Keratinocyte (primary cell): ENCODE data around the gene CKM. TPM values are rescaled to one million over a fixed set of nuclear protein-coding genes. Genes with fewer than 3 reads are reported as not detected.

Source experiments
- DNase-seq: peaks from one replicate; pipeline ENCODE4 v3.0.0-alpha.2; 2011; ENCODE audit warnings: low read depth, missing footprints, low spot score
- FAIRE-seq: peaks from 2 replicates; lab custom pipeline; 2011; peaks lifted over from hg19 to GRCh38; lab: Jason Lieb, UNC
- H2AFZ ChIP-seq: 2 replicates; pipeline ENCODE4 v1.6.0; 2012; ENCODE audit warnings: low read length, control low read depth, inconsistent platforms; ENCODE audit not compliant: control insufficient read depth
- H3K27ac ChIP-seq: 2 replicates; pipeline ENCODE4 v1.5.1; 2011; ENCODE audit warnings: low read length; ENCODE audit not compliant: control insufficient read depth, insufficient read depth
- H3K27me3 ChIP-seq: 3 replicates; pipeline ENCODE4 v1.6.0; 2011; ENCODE audit warnings: low read length; ENCODE audit not compliant: control insufficient read depth, insufficient read depth; ENCODE audit errors: extremely low read depth
- H3K36me3 ChIP-seq, 2 experiments: 2 replicates in 1 of 2; 3 replicates in 1 of 2; pipeline ENCODE4 v1.5.1; 2011; ENCODE audit warnings: low read length in 2 of 2, mild to moderate bottlenecking in 1 of 2; ENCODE audit not compliant: control insufficient read depth in 2 of 2, insufficient read depth in 2 of 2; ENCODE audit errors: extremely low read depth in 1 of 2
- H3K4me1 ChIP-seq: 3 replicates; pipeline ENCODE4 v1.5.1; 2011; ENCODE audit warnings: low read length; ENCODE audit not compliant: control insufficient read depth, insufficient read depth; ENCODE audit errors: extremely low read depth
- H3K4me2 ChIP-seq: 3 replicates; pipeline ENCODE4 v1.6.0; 2011; ENCODE audit warnings: low read depth, low read length; ENCODE audit not compliant: control insufficient read depth, insufficient read depth; ENCODE audit errors: extremely low read depth
- H3K4me3 ChIP-seq, 3 experiments: fragments of 200-600 bp in 1 of 3; sonication (generic) in 1 of 3; 2 replicates in 2 of 3; 3 replicates in 1 of 3; pipeline ENCODE4 v1.5.1; 2011 to 2016; ENCODE audit warnings: low read length in 3 of 3, mild to moderate bottlenecking in 3 of 3, control low read depth in 2 of 3, inconsistent platforms in 1 of 3, low read depth in 1 of 3, mixed read lengths in 1 of 3, mixed run types in 1 of 3, moderate library complexity in 1 of 3; ENCODE audit not compliant: control insufficient read depth in 2 of 3, insufficient read depth in 2 of 3; ENCODE audit errors: extremely low read depth in 1 of 3
- H3K79me2 ChIP-seq: 2 replicates; pipeline ENCODE4 v1.6.0; 2012; ENCODE audit warnings: low read length; ENCODE audit not compliant: control insufficient read depth, insufficient read depth
- H3K9ac ChIP-seq: 3 replicates; pipeline ENCODE4 v1.6.0; 2011; ENCODE audit warnings: low read length; ENCODE audit not compliant: control insufficient read depth, insufficient read depth; ENCODE audit errors: extremely low read depth
- H3K9me1 ChIP-seq: 3 replicates; pipeline ENCODE4 v1.6.0; 2011; ENCODE audit warnings: low read length; ENCODE audit not compliant: control insufficient read depth, insufficient read depth; ENCODE audit errors: extremely low read depth
- H3K9me3 ChIP-seq: 2 replicates; pipeline ENCODE4 v1.5.1; 2012; ENCODE audit warnings: low read depth, low read length; ENCODE audit not compliant: control insufficient read depth
- H4K20me1 ChIP-seq: 3 replicates; pipeline ENCODE4 v1.6.0; 2011; ENCODE audit warnings: low read length; ENCODE audit not compliant: control insufficient read depth, insufficient read depth; ENCODE audit errors: extremely low read depth
- EZH2 ChIP-seq: IDR thresholded peaks from one replicate; pipeline ENCODE4 v1.6.1; 2012; ENCODE audit warnings: inconsistent platforms, mild to moderate bottlenecking, low read length, moderate library complexity
- dilution Hi-C: fragments of 300-500 bp; cut with MboI; formaldehyde crosslinking; loops from one replicate; pipeline ENCODE4 v1.7.0; 2020; ENCODE audit warnings: low sequenced_read_pairs; ENCODE audit not compliant: extremely low pct_ligation_motif_present
- polyA plus RNA-seq, 5 experiments: library from polyadenylated mRNA; depleted of rRNA in 3 of 5; stranded (reverse) in 3 of 5; stranded (forward) in 1 of 5; unstranded in 1 of 5; fragments of >200 nt; gene quantifications; 1 replicate in 1 of 5; 2 replicates in 3 of 5; 3 replicates in 1 of 5; pipeline versions ENCODE4 v1.2.1 to v1.2.3, GENCODE V29; 2011 to 2012; ENCODE audit warnings: missing spikeins in 2 of 5, low read depth in 1 of 5, low replicate concordance in 1 of 5
- TF ChIP-seq, protein P1 (sequence below), 3 experiments: IDR thresholded peaks in 1 of 3; conservative IDR thresholded peaks in 1 of 3; optimal IDR thresholded peaks in 1 of 3; 2 replicates in 2 of 3; 3 replicates in 1 of 3; pipeline versions ENCODE3 to v1.5.1; 2011; ENCODE audit warnings: low read length in 3 of 3, mild to moderate bottlenecking in 3 of 3, moderate library complexity in 2 of 3, control low read depth in 1 of 3, inconsistent platforms in 1 of 3; ENCODE audit not compliant: insufficient read depth in 2 of 3; ENCODE audit errors: extremely low read depth in 1 of 3

The CKM gene
- polyA plus RNA-seq, 1 donor (not counting 4 experiments of a cell fraction or from before 2014, with no cell fraction given): not detected

DNA sequence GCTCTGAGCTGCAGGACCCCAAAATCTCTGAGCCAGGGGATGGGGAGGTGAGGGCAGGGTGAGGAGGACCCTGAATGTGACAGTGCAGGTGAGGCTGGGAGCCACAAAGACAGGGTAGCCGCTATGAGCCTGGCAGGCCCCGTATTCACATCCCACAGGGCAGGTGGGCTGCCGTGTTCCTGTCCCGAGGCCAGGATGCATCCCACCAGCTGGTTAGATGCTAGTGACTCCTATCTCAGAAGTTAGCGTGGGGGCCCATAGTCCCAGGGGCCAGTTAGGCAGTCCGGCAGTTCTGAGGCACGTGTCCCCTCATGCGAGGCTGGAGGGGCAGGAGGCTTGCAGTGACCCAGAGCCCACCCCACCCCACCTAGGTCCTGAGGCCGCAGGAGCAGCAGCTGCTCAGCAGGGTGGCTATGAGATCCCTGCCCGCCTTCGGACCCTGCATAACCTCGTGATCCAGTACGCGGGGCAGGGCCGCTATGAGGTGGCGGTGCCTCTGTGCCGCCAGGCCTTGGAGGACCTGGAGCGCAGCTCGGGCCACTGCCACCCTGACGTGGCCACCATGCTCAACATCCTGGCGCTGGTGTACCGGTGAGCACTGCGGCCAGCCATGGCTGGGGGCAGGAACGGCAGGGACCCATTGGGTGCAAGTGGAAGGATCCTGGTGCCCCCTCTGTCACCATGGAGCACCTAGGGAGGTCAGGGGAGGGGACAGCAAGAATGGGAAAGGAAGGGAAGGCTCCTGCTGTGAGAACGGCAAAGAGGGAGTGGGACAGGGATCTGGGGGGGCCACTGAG is 25.1 kb upstream of the CKM start:
- H2AFZ ChIP-seq: no peak overlapping the region
- H3K9me3 ChIP-seq: no peaks in the 10 kb centered on the region
- dilution Hi-C loops: no loop called here
- H3K4me1 ChIP-seq: peaks cover 11% of the 10 kb centered on the region
- no peak for DNase-seq
- peaks cover 3% of the 10 kb centered on the region for H3K79me2 ChIP-seq
- H3K4me2 ChIP-seq: no peak overlapping the region
- FAIRE-seq: no peak
- no peak for TF ChIP-seq EZH2
- TF ChIP-seq, protein P1, sequence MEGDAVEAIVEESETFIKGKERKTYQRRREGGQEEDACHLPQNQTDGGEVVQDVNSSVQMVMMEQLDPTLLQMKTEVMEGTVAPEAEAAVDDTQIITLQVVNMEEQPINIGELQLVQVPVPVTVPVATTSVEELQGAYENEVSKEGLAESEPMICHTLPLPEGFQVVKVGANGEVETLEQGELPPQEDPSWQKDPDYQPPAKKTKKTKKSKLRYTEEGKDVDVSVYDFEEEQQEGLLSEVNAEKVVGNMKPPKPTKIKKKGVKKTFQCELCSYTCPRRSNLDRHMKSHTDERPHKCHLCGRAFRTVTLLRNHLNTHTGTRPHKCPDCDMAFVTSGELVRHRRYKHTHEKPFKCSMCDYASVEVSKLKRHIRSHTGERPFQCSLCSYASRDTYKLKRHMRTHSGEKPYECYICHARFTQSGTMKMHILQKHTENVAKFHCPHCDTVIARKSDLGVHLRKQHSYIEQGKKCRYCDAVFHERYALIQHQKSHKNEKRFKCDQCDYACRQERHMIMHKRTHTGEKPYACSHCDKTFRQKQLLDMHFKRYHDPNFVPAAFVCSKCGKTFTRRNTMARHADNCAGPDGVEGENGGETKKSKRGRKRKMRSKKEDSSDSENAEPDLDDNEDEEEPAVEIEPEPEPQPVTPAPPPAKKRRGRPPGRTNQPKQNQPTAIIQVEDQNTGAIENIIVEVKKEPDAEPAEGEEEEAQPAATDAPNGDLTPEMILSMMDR (optimal IDR thresholded peaks at IDR 0.05 in 1 of 3, IDR thresholded peaks at IDR 0.05 in 1 of 3, conservative IDR thresholded peaks at IDR 0.05 in 1 of 3; ENCODE audit: extremely low read depth in 1 of 3, insufficient read depth in 2 of 3, low read length in 3 of 3): no peak
- no peak overlapping the region for H3K4me3 ChIP-seq
- H3K27me3 ChIP-seq: no peaks in the 10 kb centered on the region
- no peak overlapping the region for H3K27ac ChIP-seq
- H3K9me1 ChIP-seq: no peaks in the 10 kb centered on the region
- H3K36me3 ChIP-seq: peaks cover 18 to 33% of the 10 kb centered on the region in 2 experiments
- H4K20me1 ChIP-seq: peaks cover 3% of the 10 kb centered on the region
- H3K9ac ChIP-seq: no peak overlapping the region

GRCh38 chr19:45346449-45346848 is 23.8 kb upstream of the CKM start:
- no peak for DNase-seq
- Histone ChIP-seq H3K9me3 (no peaks in the 10 kb centered on the region), H3K79me2 (peaks cover 12% of the 10 kb centered on the region), H3K9ac (no peak overlapping the region), H3K9me1 (no peaks in the 10 kb centered on the region), H3K27ac (no peak overlapping the region), H3K4me1 (peaks cover 18% of the 10 kb centered on the region), H3K36me3 (peaks cover 6 to 24% of the 10 kb centered on the region in 2 experiments), H2AFZ (no peak overlapping the region), H3K27me3 (no peaks in the 10 kb centered on the region), H3K4me2 (no peak overlapping the region), H3K4me3 (no peak overlapping the region), H4K20me1 (no peaks in the 10 kb centered on the region)
- no peak for FAIRE-seq
- dilution Hi-C loops: no loop called here
- TF ChIP-seq EZH2: no peak
- TF ChIP-seq, protein P1 (optimal IDR thresholded peaks at IDR 0.05 in 1 of 3, IDR thresholded peaks at IDR 0.05 in 1 of 3, conservative IDR thresholded peaks at IDR 0.05 in 1 of 3; ENCODE audit: extremely low read depth in 1 of 3, insufficient read depth in 2 of 3, low read length in 3 of 3): no peak
